Measurements from ENCODE around the gene CTBP2.

The CTBP2 gene

DNA sequence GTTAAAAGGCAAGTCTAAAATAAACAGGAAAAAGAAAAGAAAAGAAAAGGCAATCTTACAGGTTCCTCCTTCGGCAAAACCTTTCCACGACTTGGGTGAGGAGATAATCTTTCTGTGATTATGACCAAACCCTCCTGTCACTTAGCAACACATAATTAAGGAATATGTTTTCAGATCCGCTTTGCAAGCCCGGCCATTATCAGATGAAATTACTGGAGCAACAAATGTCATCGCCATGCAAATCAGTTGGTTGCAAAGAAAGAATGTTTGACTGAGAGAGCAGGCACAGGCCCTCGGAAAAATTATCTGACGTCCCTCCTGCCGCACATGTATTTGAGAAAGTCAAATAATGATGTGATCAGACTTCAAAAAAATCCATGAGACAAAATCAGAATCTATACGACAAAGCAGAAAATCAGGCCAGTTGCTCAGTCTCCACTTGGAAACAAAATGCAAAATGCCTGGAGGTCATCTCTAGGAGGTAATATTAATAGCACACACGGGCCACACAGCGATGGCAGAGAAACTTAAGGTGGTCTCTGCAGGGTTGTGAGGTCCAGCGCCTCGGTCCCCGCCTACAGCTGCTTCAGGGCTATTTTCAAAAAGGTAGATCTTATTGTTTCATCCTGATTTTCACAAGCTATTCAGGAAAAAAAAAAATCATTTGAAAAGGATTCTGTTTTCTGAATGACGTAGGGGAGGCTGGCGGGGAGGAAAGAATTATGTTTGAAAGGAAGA is 135.7 kb downstream of the CTBP2 start:
- no peak for DNase-seq (ENCODE audit: low read depth, low spot score)
- no peaks in the 10 kb centered on the region for H3K27me3 ChIP-seq (ENCODE audit: control insufficient read depth, insufficient read depth, low read length)
- WGBS (ENCODE audit: insufficient coverage, insufficient read length): 100% methylated on average over 2 of the region's 16 CpGs
- H3K27ac ChIP-seq (ENCODE audit: low read length): no peak overlapping the region
- peaks cover 18% of the 10 kb centered on the region for H3K36me3 ChIP-seq (ENCODE audit: control insufficient read depth, insufficient read depth, low read length)
- no peak overlapping the region for H3K4me3 ChIP-seq (ENCODE audit: low read length)
- peaks cover 1% of the 10 kb centered on the region; the same call in 1 of the 2 replicates for H3K4me1 ChIP-seq (ENCODE audit: control insufficient read depth, insufficient read depth, low read length)
- H3K9me3 ChIP-seq (ENCODE audit: control insufficient read depth, insufficient read depth, low read length): no peaks in the 10 kb centered on the region

DNA sequence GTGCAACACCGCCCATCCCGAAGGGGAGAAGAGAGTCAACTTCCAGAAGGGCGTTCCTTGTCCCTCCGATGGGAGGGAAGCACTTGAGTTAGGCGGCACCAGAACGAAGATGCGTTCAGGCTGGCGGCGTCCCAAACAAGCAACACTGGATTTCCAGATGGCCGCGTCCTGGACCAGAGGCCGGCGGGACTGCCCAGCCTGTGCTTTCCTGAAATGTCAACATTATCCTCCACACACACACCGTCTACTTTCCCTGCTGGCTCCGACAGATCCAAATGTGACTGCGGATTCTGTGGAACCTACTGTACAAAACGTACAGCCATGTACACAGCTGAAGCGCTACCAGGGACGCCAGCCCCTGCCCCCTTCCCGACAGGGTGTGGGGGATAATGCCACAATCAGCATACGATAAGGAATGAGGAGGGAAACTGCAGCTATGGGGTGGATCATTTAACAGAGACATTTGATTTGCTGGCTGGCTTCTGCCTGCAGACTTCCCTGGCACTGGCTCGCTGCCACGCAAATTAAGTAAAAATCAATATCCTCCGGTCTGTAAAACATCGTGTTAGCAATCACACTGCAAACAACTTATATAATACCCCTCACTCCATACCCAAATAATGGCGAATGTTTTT is 136.4 kb downstream of the CTBP2 start:
- DNase-seq (ENCODE audit: low read depth, low spot score): no peak
- Histone ChIP-seq H3K4me3 (ENCODE audit: low read length) (no peak overlapping the region), H3K36me3 (ENCODE audit: control insufficient read depth, insufficient read depth, low read length) (peaks cover 18% of the 10 kb centered on the region), H3K9me3 (ENCODE audit: control insufficient read depth, insufficient read depth, low read length) (no peaks in the 10 kb centered on the region), H3K27ac (ENCODE audit: low read length) (no peak overlapping the region), H3K27me3 (ENCODE audit: control insufficient read depth, insufficient read depth, low read length) (no peaks in the 10 kb centered on the region), H3K4me1 (ENCODE audit: control insufficient read depth, insufficient read depth, low read length) (no peaks in the 10 kb centered on the region; the same call in 1 of the 2 replicates)
- 100% methylated on average over 2 of the region's 26 CpGs for WGBS (ENCODE audit: insufficient coverage, insufficient read length)

GRCh38 chr10:125023255-125023654 is 137.1 kb downstream of the CTBP2 start:
- Histone ChIP-seq H3K9me3 (ENCODE audit: control insufficient read depth, insufficient read depth, low read length) (no peaks in the 10 kb centered on the region), H3K36me3 (ENCODE audit: control insufficient read depth, insufficient read depth, low read length) (peaks cover 18% of the 10 kb centered on the region), H3K4me3 (ENCODE audit: low read length) (no peak overlapping the region), H3K27me3 (ENCODE audit: control insufficient read depth, insufficient read depth, low read length) (no peaks in the 10 kb centered on the region), H3K4me1 (ENCODE audit: control insufficient read depth, insufficient read depth, low read length) (no peaks in the 10 kb centered on the region; the same call in 1 of the 2 replicates), H3K27ac (ENCODE audit: low read length) (no peak overlapping the region)
- DNase-seq (ENCODE audit: low read depth, low spot score): no peak
- no CpG with 5 or more reads among the region's 21 CpGs for WGBS (ENCODE audit: insufficient coverage, insufficient read length)

DNA sequence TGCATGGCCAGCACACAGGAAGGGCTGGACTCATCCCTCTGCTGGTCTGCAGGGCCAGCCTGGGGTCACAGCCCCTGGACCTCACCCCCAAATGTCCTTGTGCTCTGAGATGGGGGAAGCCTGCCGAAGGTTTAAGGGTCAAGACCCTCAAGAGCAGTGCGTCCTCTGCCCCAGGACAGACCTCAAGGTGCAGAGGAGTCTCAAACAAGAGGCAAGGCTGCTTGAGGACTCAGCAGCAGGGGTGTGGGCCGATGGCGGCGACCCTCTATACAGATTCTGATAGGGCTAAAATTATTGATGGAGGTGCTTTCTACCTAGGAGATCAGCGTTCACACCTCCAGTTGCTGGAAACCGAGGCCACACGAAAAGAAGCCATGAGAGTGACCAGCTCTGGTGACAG is 137.7 kb downstream of the CTBP2 start:
- no peak for DNase-seq (ENCODE audit: low read depth, low spot score)
- Histone ChIP-seq H3K27ac (ENCODE audit: low read length) (no peak overlapping the region), H3K36me3 (ENCODE audit: control insufficient read depth, insufficient read depth, low read length) (peaks cover 18% of the 10 kb centered on the region), H3K27me3 (ENCODE audit: control insufficient read depth, insufficient read depth, low read length) (no peaks in the 10 kb centered on the region), H3K4me3 (ENCODE audit: low read length) (no peak overlapping the region), H3K4me1 (ENCODE audit: control insufficient read depth, insufficient read depth, low read length) (no peaks in the 10 kb centered on the region; the same call in 1 of the 2 replicates), H3K9me3 (ENCODE audit: control insufficient read depth, insufficient read depth, low read length) (no peaks in the 10 kb centered on the region)
- WGBS (ENCODE audit: insufficient coverage, insufficient read length): no CpG with 5 or more reads among the region's 8 CpGs

DNA sequence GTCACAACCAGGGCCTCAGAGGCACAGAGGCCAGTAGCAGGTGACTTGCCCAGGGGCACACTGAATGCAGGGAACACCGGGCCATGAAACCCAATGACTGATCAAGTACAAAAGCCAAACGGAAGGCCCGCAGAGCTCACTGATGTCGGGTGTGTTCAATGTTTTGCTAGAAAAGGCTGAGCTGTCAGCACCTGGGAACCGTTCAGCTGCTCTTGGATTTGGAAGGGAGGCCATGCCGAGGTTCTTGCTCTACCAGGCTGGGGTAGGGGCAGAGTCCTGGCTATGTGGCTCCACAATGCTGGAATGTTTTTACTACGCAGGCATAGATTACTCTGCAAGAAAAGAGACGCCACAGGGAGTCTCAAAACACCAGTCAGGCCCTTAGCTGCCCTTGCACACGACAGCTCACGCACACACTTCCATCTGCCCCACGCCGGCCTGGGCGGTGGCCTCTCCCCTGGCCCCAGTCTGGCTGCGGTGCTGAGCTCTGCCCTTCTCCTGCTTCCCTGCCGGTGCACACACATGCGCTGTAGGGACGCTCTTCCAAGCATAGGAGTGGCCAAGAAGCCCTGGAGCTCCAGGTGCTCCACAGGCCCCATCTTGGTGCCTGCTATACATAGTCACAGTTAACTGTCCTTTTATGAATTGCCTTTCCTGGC is 138.5 kb downstream of the CTBP2 start:
- Histone ChIP-seq H3K4me1 (ENCODE audit: control insufficient read depth, insufficient read depth, low read length) (no peaks in the 10 kb centered on the region; the same call in 1 of the 2 replicates), H3K27ac (ENCODE audit: low read length) (no peak overlapping the region), H3K9me3 (ENCODE audit: control insufficient read depth, insufficient read depth, low read length) (no peaks in the 10 kb centered on the region), H3K27me3 (ENCODE audit: control insufficient read depth, insufficient read depth, low read length) (no peaks in the 10 kb centered on the region), H3K4me3 (ENCODE audit: low read length) (no peak overlapping the region), H3K36me3 (ENCODE audit: control insufficient read depth, insufficient read depth, low read length) (peaks cover 14% of the 10 kb centered on the region)
- DNase-seq (ENCODE audit: low read depth, low spot score): no peak
- WGBS (ENCODE audit: insufficient coverage, insufficient read length): no CpG with 5 or more reads among the region's 17 CpGs

GRCh38 chr10:125020871-125021270 is 139.5 kb downstream of the CTBP2 start:
- Histone ChIP-seq H3K4me3 (ENCODE audit: low read length) (no peak overlapping the region), H3K27me3 (ENCODE audit: control insufficient read depth, insufficient read depth, low read length) (no peaks in the 10 kb centered on the region), H3K27ac (ENCODE audit: low read length) (no peak overlapping the region), H3K9me3 (ENCODE audit: control insufficient read depth, insufficient read depth, low read length) (no peaks in the 10 kb centered on the region), H3K36me3 (ENCODE audit: control insufficient read depth, insufficient read depth, low read length) (peaks cover 5% of the 10 kb centered on the region; the same call in 1 of the 2 replicates), H3K4me1 (ENCODE audit: control insufficient read depth, insufficient read depth, low read length) (no peaks in the 10 kb centered on the region; the same call in 1 of the 2 replicates)
- no peak for DNase-seq (ENCODE audit: low read depth, low spot score)
- WGBS (ENCODE audit: insufficient coverage, insufficient read length): no CpG with 5 or more reads among the region's 9 CpGs

- Histone ChIP-seq H3K27me3 (ENCODE audit: control insufficient read depth, insufficient read depth, low read length) (no peaks in the 10 kb centered on the region), H3K4me3 (ENCODE audit: low read length) (no peak overlapping the region), H3K9me3 (ENCODE audit: control insufficient read depth, insufficient read depth, low read length) (no peaks in the 10 kb centered on the region), H3K4me1 (ENCODE audit: control insufficient read depth, insufficient read depth, low read length) (no peaks in the 10 kb centered on the region; the same call in 1 of the 2 replicates), H3K36me3 (ENCODE audit: control insufficient read depth, insufficient read depth, low read length) (peaks cover 5% of the 10 kb centered on the region; the same call in 1 of the 2 replicates), H3K27ac (ENCODE audit: low read length) (no peak overlapping the region)
- DNase-seq (ENCODE audit: low read depth, low spot score): no peak
- no CpG with 5 or more reads among the region's 17 CpGs for WGBS (ENCODE audit: insufficient coverage, insufficient read length)
Observed at GRCh38 chr10:125020386-125020785, 140.0 kb downstream of the CTBP2 start.

DNA sequence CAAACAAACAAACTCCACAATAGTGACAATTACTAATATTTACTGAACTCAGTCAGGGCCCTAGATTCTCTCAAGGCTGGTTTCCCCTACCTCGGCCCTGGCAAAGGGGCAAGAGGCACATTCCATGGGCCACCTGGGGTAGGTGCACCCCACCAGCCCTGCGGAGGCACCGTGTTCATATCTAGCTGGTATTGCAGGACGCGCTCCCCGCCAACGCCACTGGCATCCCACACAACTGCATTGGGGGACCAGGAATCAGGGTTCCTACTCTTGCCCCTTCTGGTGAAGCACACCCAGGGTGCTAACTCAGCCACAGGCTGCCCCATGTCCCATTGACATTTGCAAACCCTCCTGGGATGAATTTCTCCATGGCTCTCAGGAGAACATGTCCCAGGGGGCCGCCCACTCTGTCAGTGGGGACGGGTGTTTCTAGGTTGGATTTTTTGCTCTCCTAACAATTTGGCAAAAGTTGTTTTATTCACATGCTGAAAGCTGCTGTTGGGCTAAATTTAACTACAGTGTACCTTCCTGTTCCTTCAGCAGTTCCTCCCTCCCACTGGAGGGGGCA is 141.7 kb downstream of the CTBP2 start:
- Histone ChIP-seq H3K4me3 (ENCODE audit: low read length) (no peak overlapping the region), H3K9me3 (ENCODE audit: control insufficient read depth, insufficient read depth, low read length) (no peaks in the 10 kb centered on the region), H3K27ac (ENCODE audit: low read length) (no peak overlapping the region), H3K4me1 (ENCODE audit: control insufficient read depth, insufficient read depth, low read length) (no peaks in the 10 kb centered on the region), H3K27me3 (ENCODE audit: control insufficient read depth, insufficient read depth, low read length) (no peaks in the 10 kb centered on the region), H3K36me3 (ENCODE audit: control insufficient read depth, insufficient read depth, low read length) (peaks cover 5% of the 10 kb centered on the region; the same call in 1 of the 2 replicates)
- no peak for DNase-seq (ENCODE audit: low read depth, low spot score)
- no CpG with 5 or more reads among the region's 9 CpGs for WGBS (ENCODE audit: insufficient coverage, insufficient read length)

- no CpG with 5 or more reads among the region's 12 CpGs for WGBS (ENCODE audit: insufficient coverage, insufficient read length)
- no peaks in the 10 kb centered on the region for H3K27me3 ChIP-seq (ENCODE audit: control insufficient read depth, insufficient read depth, low read length)
- DNase-seq (ENCODE audit: low read depth, low spot score): no peak
- no peak overlapping the region for H3K4me3 ChIP-seq (ENCODE audit: low read length)
- peaks cover 2% of the 10 kb centered on the region; the same call in 1 of the 2 replicates for H3K36me3 ChIP-seq (ENCODE audit: control insufficient read depth, insufficient read depth, low read length)
- no peaks in the 10 kb centered on the region for H3K9me3 ChIP-seq (ENCODE audit: control insufficient read depth, insufficient read depth, low read length)
- H3K4me1 ChIP-seq (ENCODE audit: control insufficient read depth, insufficient read depth, low read length): no peaks in the 10 kb centered on the region
- no peak overlapping the region for H3K27ac ChIP-seq (ENCODE audit: low read length)
Observed at GRCh38 chr10:125017547-125018298, 142.6 kb downstream of the CTBP2 start.
